IMR-90 (cell line): Measurements from ENCODE around the gene CENPX. TPM values are rescaled to one million over a fixed set of nuclear protein-coding genes. Genes with fewer than 3 reads are reported as not detected.

ENCODE experiments used
- ATAC-seq: fragments of 200-7000 bp; cut with Tn5 transposase; 2 replicates; pipeline ENCODE4 v1.9.1; 2020; ENCODE audit warnings: low read depth, mild to moderate bottlenecking, moderate library complexity
- BruUV-seq: library from RNA; stranded (reverse); fragments of 400-500 nt; replicated peaks from 2 replicates; lab custom pipeline; 2021; lab: Mats Ljungman, UMichigan
- CTCF ChIA-PET: fragments of 300-600 bp; formaldehyde crosslinking; extraction: SDS; loops from one replicate; lab custom pipeline; 2021; ENCODE audit warnings: antibody characterized with exemption; lab: Yijun Ruan, JAX
- POLR2A ChIA-PET: fragments of 300-600 bp; sonication (Branson Sonifier 250); formaldehyde crosslinking; loops from one replicate; lab custom pipeline; 2022; ENCODE audit warnings: antibody characterized with exemption; ENCODE audit not compliant: unreplicated experiment; lab: Charles Lee
- DNase-seq: peaks from one replicate; pipeline ENCODE4 v3.0.0; 2013
- H2AFZ ChIP-seq: replicated peaks from 2 replicates; pipeline ENCODE3; 2013; ENCODE audit warnings: low read length, mild to moderate bottlenecking; ENCODE audit not compliant: poor library complexity
- H2AK5ac ChIP-seq: 2 replicates; pipeline ENCODE4 v1.6.1; 2013; ENCODE audit warnings: low read depth, low read length, inconsistent platforms
- H2AK9ac ChIP-seq: replicated peaks from 2 replicates; pipeline ENCODE3; 2013; ENCODE audit warnings: mild to moderate bottlenecking, low read depth, low read length, moderate library complexity; ENCODE audit not compliant: poor library complexity
- H2BK120ac ChIP-seq: 2 replicates; pipeline ENCODE4 v1.6.1; 2013; ENCODE audit warnings: low read depth, low read length, inconsistent platforms
- H2BK15ac ChIP-seq: 3 replicates; pipeline ENCODE4 v1.6.1; 2013; ENCODE audit warnings: low read depth, low read length, inconsistent platforms
- H2BK20ac ChIP-seq: 2 replicates; pipeline ENCODE4 v1.6.1; 2013; ENCODE audit warnings: low read depth, mild to moderate bottlenecking, inconsistent platforms, low read length, moderate library complexity
- H2BK5ac ChIP-seq: 2 replicates; pipeline ENCODE4 v1.6.1; 2013; ENCODE audit warnings: mild to moderate bottlenecking, low read depth, low read length, inconsistent platforms; ENCODE audit not compliant: poor library complexity, severe bottlenecking
- H3K14ac ChIP-seq: replicated peaks from 2 replicates; pipeline ENCODE4 v1.6.1; 2013; ENCODE audit warnings: low read depth, low read length, inconsistent platforms
- H3K18ac ChIP-seq: 2 replicates; pipeline ENCODE4 v1.6.1; 2013; ENCODE audit warnings: low read depth, low read length, control low read depth
- H3K23ac ChIP-seq: 2 replicates; pipeline ENCODE4 v1.6.1; 2013; ENCODE audit warnings: low read depth, low read length, inconsistent platforms
- H3K27ac ChIP-seq: 2 replicates; pipeline ENCODE4 v1.5.1; 2013; ENCODE audit warnings: mild to moderate bottlenecking, control low read depth, low read length; ENCODE audit not compliant: insufficient read depth
- H3K27me3 ChIP-seq: 2 replicates; pipeline ENCODE4 v1.6.1; 2013; ENCODE audit warnings: low read length; ENCODE audit not compliant: control insufficient read depth, insufficient read depth
- H3K36me3 ChIP-seq: 2 replicates; pipeline ENCODE4 v1.6.1; 2013; ENCODE audit warnings: low read length, mixed read lengths; ENCODE audit not compliant: control insufficient read depth, insufficient read depth
- H3K4ac ChIP-seq: 2 replicates; pipeline ENCODE4 v1.6.1; 2013; ENCODE audit warnings: low read depth, low read length, inconsistent platforms
- H3K4me1 ChIP-seq: 2 replicates; pipeline ENCODE4 v1.6.1; 2013; ENCODE audit warnings: low read length, mixed read lengths; ENCODE audit not compliant: control insufficient read depth, insufficient read depth
- H3K4me2 ChIP-seq: 2 replicates; pipeline ENCODE4 v1.6.1; 2013; ENCODE audit warnings: low read depth, mild to moderate bottlenecking, control low read depth, low read length, moderate library complexity
- H3K4me3 ChIP-seq: 2 replicates; pipeline ENCODE4 v1.5.1; 2013; ENCODE audit warnings: low read depth, mild to moderate bottlenecking, control low read depth, low read length, moderate library complexity; ENCODE audit not compliant: insufficient read depth
- H3K56ac ChIP-seq: 2 replicates; pipeline ENCODE4 v1.6.1; 2013; ENCODE audit warnings: low read length, inconsistent platforms; ENCODE audit not compliant: insufficient read depth; ENCODE audit errors: extremely low read depth
- H3K79me1 ChIP-seq, 2 experiments: 2 replicates each; pipeline ENCODE4 v1.6.1; 2013; ENCODE audit warnings: low read length in 2 of 2, inconsistent platforms in 1 of 2, low read depth in 1 of 2
- H3K9ac ChIP-seq: 2 replicates; pipeline ENCODE4 v1.6.1; 2013; ENCODE audit warnings: low read depth, low read length, control low read depth
- H3K9me1 ChIP-seq: 2 replicates; pipeline ENCODE4 v1.6.1; 2013; ENCODE audit warnings: low read length, inconsistent platforms; ENCODE audit not compliant: insufficient read depth
- H3K9me3 ChIP-seq: 2 replicates; pipeline ENCODE4 v1.6.1; 2013; ENCODE audit warnings: low read length; ENCODE audit not compliant: control insufficient read depth, insufficient read depth
- H4K20me1 ChIP-seq: 2 replicates; pipeline ENCODE4 v1.6.1; 2013; ENCODE audit warnings: low read length, inconsistent platforms; ENCODE audit not compliant: insufficient read depth
- H4K5ac ChIP-seq: 2 replicates; pipeline ENCODE4 v1.6.1; 2013; ENCODE audit warnings: mild to moderate bottlenecking, low read depth, low read length, control low read depth
- H4K8ac ChIP-seq, 2 experiments: 2 replicates each; pipeline ENCODE4 v1.6.1; 2013; ENCODE audit warnings: low read depth in 2 of 2, low read length in 2 of 2, control low read depth in 1 of 2, inconsistent platforms in 1 of 2
- H4K91ac ChIP-seq: 2 replicates; pipeline ENCODE4 v1.6.1; 2013; ENCODE audit warnings: low read depth, low read length, inconsistent platforms; ENCODE audit not compliant: insufficient read depth
- CEBPB ChIP-seq: IDR thresholded peaks from 2 replicates; pipeline ENCODE4 v1.6.1; 2012; ENCODE audit warnings: low read depth, low read length, improper control_type of control experiment
- CHD1 ChIP-seq: IDR thresholded peaks from 2 replicates; pipeline ENCODE4 v1.6.1; 2012; ENCODE audit warnings: low read depth, low read length, improper control_type of control experiment
- MAFK ChIP-seq: IDR thresholded peaks from 2 replicates; pipeline ENCODE4 v1.6.1; 2012; ENCODE audit warnings: low read depth, low read length, improper control_type of control experiment
- MAZ ChIP-seq: IDR thresholded peaks from 2 replicates; pipeline ENCODE4 v1.6.1; 2012; ENCODE audit warnings: low read depth, mild to moderate bottlenecking, low read length, improper control_type of control experiment, moderate library complexity, borderline replicate concordance
- MXI1 ChIP-seq: IDR thresholded peaks from 2 replicates; pipeline ENCODE4 v1.6.1; 2012; ENCODE audit warnings: low read depth, mild to moderate bottlenecking, low read length, moderate library complexity, borderline replicate concordance
- WGBS, 2 experiments: methylation state at CpG; one replicate each; pipeline versions ENCODE4 v1.1.5 to v1.1.7; 2013; ENCODE audit warnings: missing lambda C conversion rate in 2 of 2; ENCODE audit not compliant: insufficient read length in 1 of 2; ENCODE audit errors: extremely low coverage in 2 of 2; 5-methylcytosine and 5-hydroxymethylcytosine counted together
- dilution Hi-C: fragments of 300-500 bp; cut with HindIII; formaldehyde crosslinking; loops from one replicate; pipeline ENCODE4 v1.14.3; 2018; ENCODE audit warnings: low sequenced_read_pairs; ENCODE audit not compliant: unreplicated experiment
- in situ Hi-C: fragments of 300-500 bp; cut with MboI; formaldehyde crosslinking; loops from 3 replicates; pipeline ENCODE4 v1.14.3; 2019; ENCODE audit warnings: low sequenced_read_pairs, inconsistent platforms, mixed read lengths
- intact Hi-C: fragments of 100-400 bp; cut with micrococcal nuclease; formaldehyde crosslinking; loops from 2 replicates; pipeline ENCODE4 v1.10.0; 2022
- polyA plus RNA-seq, 3 experiments: library from polyadenylated mRNA; depleted of rRNA; stranded (reverse); fragments of >200 nt; gene quantifications; 2 replicates each; pipeline ENCODE4 v1.2.3, GENCODE V29; 2012; ENCODE audit warnings: low replicate concordance in 1 of 3
- total RNA-seq: library from RNA; depleted of rRNA; stranded (reverse); fragments of >200 nt; gene quantifications from 2 replicates; pipeline ENCODE4 v1.2.3, GENCODE V29; 2012
- TF ChIP-seq, protein P1 (sequence below): conservative IDR thresholded peaks from 2 replicates; pipeline ENCODE4 v1.5.1; 2012; ENCODE audit warnings: mild to moderate bottlenecking, low read depth, low read length, improper control_type of control experiment

Gene CENPX
- total and polyA plus RNA-seq, 2 of the 4 experiments (the other 2 are of a cell fraction), result 44.8 to 86.8 TPM

DNA sequence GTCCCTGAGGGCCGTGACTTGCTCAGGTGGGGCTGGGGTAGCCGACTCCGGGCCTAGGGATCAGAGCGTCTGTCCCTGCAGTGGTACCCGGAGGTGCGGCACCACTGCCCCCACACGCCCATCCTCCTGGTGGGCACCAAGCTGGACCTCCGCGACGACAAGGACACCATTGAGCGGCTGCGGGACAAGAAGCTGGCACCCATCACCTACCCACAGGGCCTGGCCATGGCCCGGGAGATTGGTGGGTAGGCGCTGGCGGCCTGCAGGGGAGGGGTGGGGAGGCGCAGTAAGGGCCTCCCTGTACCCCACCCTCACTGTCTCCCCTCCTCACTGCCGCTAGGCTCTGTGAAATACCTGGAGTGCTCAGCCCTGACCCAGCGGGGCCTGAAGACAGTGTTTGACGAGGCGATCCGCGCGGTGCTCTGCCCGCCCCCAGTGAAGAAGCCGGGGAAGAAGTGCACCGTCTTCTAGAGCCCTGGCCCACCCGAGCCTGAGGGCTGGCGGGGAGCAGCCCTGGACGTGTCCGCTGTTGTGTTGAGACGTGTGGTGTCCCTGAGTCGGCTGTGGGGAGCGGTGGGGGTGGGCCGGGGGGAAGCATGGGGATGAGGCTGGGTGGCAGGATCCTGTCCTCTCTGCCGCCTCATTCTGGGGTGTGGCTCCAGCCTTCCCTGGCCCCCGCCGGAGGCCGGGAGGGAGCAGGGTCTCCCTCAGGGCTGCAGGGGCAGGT lies 10.8 kb upstream of the CENPX start:
- dilution Hi-C loops (no loop called here), intact Hi-C loops (loop anchor here (10.0 kb wide), 1 partner anchor 291 kb away; no protein-coding TSS in a partner anchor), in situ Hi-C loops (loop anchor here (5.0 kb wide), 1 partner anchor 124 kb away; no protein-coding TSS in a partner anchor)
- Histone ChIP-seq H4K91ac (no peak overlapping the region), H3K14ac (no peak overlapping the region), H3K4me2 (no peak overlapping the region), H3K23ac (no peak overlapping the region), H4K20me1 (peaks cover 5% of the 10 kb centered on the region), H4K8ac (no peak overlapping the region), H3K27ac (no peak overlapping the region), H3K79me1 (peaks cover 7 to 12% of the 10 kb centered on the region in 2 experiments), H3K36me3 (no peaks in the 10 kb centered on the region; the same call in 1 of the 2 replicates), H4K5ac (no peak overlapping the region), H2AK9ac (peak overlapping the region; percentile 42), H3K27me3 (no peaks in the 10 kb centered on the region), H2BK5ac (no peak overlapping the region), H3K9me1 (0 out of 2 replicates have a peak, but pooled peaks cover 7% of the 10 kb centered on the region), H3K4ac (no peak overlapping the region), H3K4me3 (no peak overlapping the region), H2BK20ac (no peak overlapping the region), H2AK5ac (no peak overlapping the region), H3K18ac (no peak overlapping the region), H2BK120ac (no peak overlapping the region), H3K9ac (no peak overlapping the region), H3K56ac (no peak overlapping the region), H3K4me1 (peaks cover 11% of the 10 kb centered on the region), H2BK15ac (no peak overlapping the region), H3K9me3 (no peaks in the 10 kb centered on the region), H2AFZ (no peak overlapping the region)
- 92% methylated on average over 11 of the region's 38 CpGs; no CpG with 5 or more reads in 1 of the 2 experiments for WGBS, 2 experiments
- CTCF ChIA-PET, result no interaction called here
- POLR2A ChIA-PET, result no interaction called here
- no TSS peak for BruUV-seq
- no peak for ATAC-seq
- DNase-seq, result no peak
- TF ChIP-seq CEBPB (no peak), MXI1 (no peak), MAFK (no peak), MAZ (no peak), CHD1 (no peak)
- TF ChIP-seq, protein P1, sequence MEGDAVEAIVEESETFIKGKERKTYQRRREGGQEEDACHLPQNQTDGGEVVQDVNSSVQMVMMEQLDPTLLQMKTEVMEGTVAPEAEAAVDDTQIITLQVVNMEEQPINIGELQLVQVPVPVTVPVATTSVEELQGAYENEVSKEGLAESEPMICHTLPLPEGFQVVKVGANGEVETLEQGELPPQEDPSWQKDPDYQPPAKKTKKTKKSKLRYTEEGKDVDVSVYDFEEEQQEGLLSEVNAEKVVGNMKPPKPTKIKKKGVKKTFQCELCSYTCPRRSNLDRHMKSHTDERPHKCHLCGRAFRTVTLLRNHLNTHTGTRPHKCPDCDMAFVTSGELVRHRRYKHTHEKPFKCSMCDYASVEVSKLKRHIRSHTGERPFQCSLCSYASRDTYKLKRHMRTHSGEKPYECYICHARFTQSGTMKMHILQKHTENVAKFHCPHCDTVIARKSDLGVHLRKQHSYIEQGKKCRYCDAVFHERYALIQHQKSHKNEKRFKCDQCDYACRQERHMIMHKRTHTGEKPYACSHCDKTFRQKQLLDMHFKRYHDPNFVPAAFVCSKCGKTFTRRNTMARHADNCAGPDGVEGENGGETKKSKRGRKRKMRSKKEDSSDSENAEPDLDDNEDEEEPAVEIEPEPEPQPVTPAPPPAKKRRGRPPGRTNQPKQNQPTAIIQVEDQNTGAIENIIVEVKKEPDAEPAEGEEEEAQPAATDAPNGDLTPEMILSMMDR, result no peak
